ENCODE measurements around the gene NEK4.

The NEK4 gene

DNA sequence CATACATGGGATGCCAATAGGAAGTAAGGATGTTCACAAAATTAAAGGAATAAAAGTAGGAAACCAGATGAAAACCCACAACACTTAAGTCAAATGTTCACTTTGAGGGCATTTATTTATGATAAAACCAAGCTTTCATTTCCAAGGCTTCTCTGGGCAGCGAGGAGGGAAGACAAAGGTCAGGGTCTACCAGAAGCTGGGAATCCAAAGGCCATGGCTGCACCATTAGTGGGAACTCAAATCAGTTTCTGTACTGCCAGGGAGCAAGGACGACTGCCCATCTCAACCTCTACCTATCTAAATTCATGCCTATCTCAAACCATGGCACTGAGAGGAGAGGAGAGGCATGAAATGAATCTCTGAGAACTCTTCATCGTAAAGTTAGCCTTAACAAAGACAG, 107.6 kb downstream of the NEK4 start:
- no peak for DNase-seq (ENCODE audit: low read depth)

DNA sequence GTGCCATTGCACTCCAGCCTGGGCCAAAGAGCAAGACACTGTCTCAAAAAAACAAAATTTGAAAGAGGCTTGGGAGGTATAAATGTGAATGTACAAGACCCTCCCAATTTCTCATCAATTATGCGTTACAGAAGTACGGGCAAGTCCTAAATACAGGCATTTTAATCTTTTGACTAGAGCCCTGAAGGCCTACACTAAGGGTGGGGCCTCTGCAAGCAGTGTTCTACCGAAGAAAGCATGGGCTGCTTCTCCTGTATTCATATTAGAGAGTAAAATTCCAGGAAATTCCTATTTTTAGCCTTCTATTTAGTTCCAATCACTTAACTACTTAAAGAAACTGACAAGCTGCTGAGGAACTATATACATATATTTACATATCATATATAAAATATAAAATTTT, 110.7 kb downstream of the NEK4 start:
- no peak for DNase-seq (ENCODE audit: low read depth)
